Measurements from ENCODE around the gene FEM1C. TPM values are rescaled to one million over a fixed set of nuclear protein-coding genes. Genes with fewer than 3 reads are reported as not detected.

The FEM1C gene
- total and polyA plus RNA-seq, 10 of the 15 experiments (the other 5 are each of a cell fraction or from before 2014, with no cell fraction given): 1.9 to 15.6 (median 8.0) TPM

GRCh38 chr5:115542086-115542485, 2.5 kb downstream of the FEM1C start:
- Histone ChIP-seq H3K4me3 (peak overlapping the region; percentile 81), H3K4me1 (ENCODE audit: control insufficient read depth, insufficient read depth, low read length) (peaks cover 4% of the 10 kb centered on the region), H3K9ac (ENCODE audit: control insufficient read depth, insufficient read depth, low read length) (peak overlapping the region; percentile 89), H2AFZ (ENCODE audit: control insufficient read depth, low read depth, low read length) (no peak overlapping the region), H3K27me3 (replicated peaks in 1 of 2; ENCODE audit: control insufficient read depth in 2 of 2, insufficient read depth in 2 of 2, low read length in 1 of 2) (no peaks in the 10 kb centered on the region), H3K36me3 (ENCODE audit: control insufficient read depth in 2 of 2, insufficient read depth in 2 of 2, low read length in 1 of 2) (peaks cover 0 to 11% of the 10 kb centered on the region in 2 experiments; a peak in 2 of 4 replicates), H3K27ac (ENCODE audit: control insufficient read depth, insufficient read depth) (no peak overlapping the region; the same call in none of the 2 replicates), H3K9me3 (replicated peaks; ENCODE audit: control insufficient read depth, insufficient read depth, low read length) (peaks cover 5% of the 10 kb centered on the region), H3K79me2 (ENCODE audit: control insufficient read depth, insufficient read depth, low read length) (peaks cover 74% of the 10 kb centered on the region), H3K4me2 (ENCODE audit: control insufficient read depth, insufficient read depth) (peak overlapping the region; percentile 98), H4K20me1 (ENCODE audit: control insufficient read depth, insufficient read depth) (no peaks in the 10 kb centered on the region; the same call in 1 of the 2 replicates)
- SMC1A ChIA-PET (ENCODE audit: uncharacterized antibody, unreplicated experiment): interaction anchor here (0.7 to 13.9 kb wide), 12 partner anchors 11 to 286 kb away, joined by 3 to 166 read pairs (median 10); no protein-coding TSS in a partner anchor
- in situ Hi-C loops (cut with MboI) (no loop called here), intact Hi-C loops (cut with micrococcal nuclease; ENCODE audit: unreplicated experiment) (loop anchor here (2.0 to 10.0 kb wide), 4 partner anchors 81 to 1107 kb away; no protein-coding TSS in a partner anchor)
- POLR2A ChIA-PET: interaction anchor here (1.4 to 3.4 kb wide), 4 partner anchors 34 to 168 kb away, joined by 4 to 11 read pairs (median 8); partner anchors contain the start of gene TICAM2
- ATAC-seq (no peak), DNase-seq (ENCODE audit: low read depth, low spot score) (no peak), FAIRE-seq (no peak)
- WGBS (ENCODE audit: insufficient coverage, insufficient replicate concordance, low lambda C conversion rate, missing lambda C conversion rate): 2% methylated on average over 2 of the region's 2 CpGs
- BruUV-seq (replicated peaks): no TSS peak
- RAD21 ChIA-PET (ENCODE audit: unreplicated experiment): interaction anchor here (1.6 to 6.2 kb wide), 9 partner anchors 8 to 235 kb away, joined by 6 to 66 read pairs (median 14); partner anchors contain the start of gene TMED7
- CTCF ChIA-PET: interaction anchor here (0.9 to 7.3 kb wide), 7 partner anchors 8 to 301 kb away, joined by 3 to 58 read pairs (median 5); no protein-coding TSS in a partner anchor
- no peak for TF ChIP-seq SMAD5 (IDR thresholded peaks at IDR 0.05; ENCODE audit: low read depth)
- TF ChIP-seq BCLAF1 (IDR thresholded peaks at IDR 0.05): no peak
- no peak for TF ChIP-seq NKRF (conservative IDR thresholded peaks at IDR 0.05)
- no peak for TF ChIP-seq FOS (IDR thresholded peaks at IDR 0.05; ENCODE audit: borderline replicate concordance, extremely low read depth, insufficient read length)
- no peak for TF ChIP-seq IRF4 (IDR thresholded peaks at IDR 0.05; ENCODE audit: low read depth, low read length)
- TF ChIP-seq SMC3 (IDR thresholded peaks at IDR 0.05; ENCODE audit: borderline replicate concordance, low read length): no peak
- no peak for TF ChIP-seq NFXL1 (IDR thresholded peaks at IDR 0.05; ENCODE audit: borderline replicate concordance)
- no peak for TF ChIP-seq CHD1 (IDR thresholded peaks at IDR 0.05; ENCODE audit: low read depth, low read length)
- TF ChIP-seq PRDM15 (CRISPR knock-in tag; IDR thresholded peaks at IDR 0.05): no peak
- TF ChIP-seq ATF2 (IDR thresholded peaks at IDR 0.05; ENCODE audit: low read length): no peak
- no peak for TF ChIP-seq BCL3 (IDR thresholded peaks at IDR 0.05; ENCODE audit: borderline replicate concordance, insufficient read depth, low read depth, low read length, poor library complexity, severe bottlenecking)
- no peak for TF ChIP-seq HDGF (IDR thresholded peaks at IDR 0.05)

Measured in GM12878 (cell line).